ENCODE results near the gene MYRIP. TPM values are rescaled to one million over a fixed set of nuclear protein-coding genes. Genes with fewer than 3 reads are reported as not detected.

MYRIP gene
- total RNA-seq, 2 experiments from 2014 or later = not detected

DNA sequence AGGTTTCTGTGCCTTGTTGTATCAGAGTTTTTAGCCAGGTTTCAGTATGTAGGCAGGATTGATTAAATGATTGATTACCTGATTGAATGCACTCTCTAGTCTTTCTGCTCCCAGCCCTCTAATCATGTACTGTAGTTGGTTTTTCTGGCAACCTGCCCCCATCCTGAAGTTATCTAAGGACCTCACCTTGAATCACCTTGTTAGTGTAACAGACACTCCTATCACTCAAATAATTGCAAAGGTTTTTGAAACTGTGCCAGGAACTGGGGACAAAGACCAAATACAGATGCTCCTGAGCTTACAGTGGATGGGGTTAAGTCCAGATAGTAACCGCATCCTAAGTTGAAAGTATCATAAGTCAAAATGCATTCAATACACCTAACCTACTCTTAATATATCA, 358.5 kb downstream of the MYRIP start:
- H3K36me3 Mint-ChIP-seq (ENCODE audit: low read depth) = no peaks in the 10 kb centered on the region
- TF ChIP-seq, protein P1, sequence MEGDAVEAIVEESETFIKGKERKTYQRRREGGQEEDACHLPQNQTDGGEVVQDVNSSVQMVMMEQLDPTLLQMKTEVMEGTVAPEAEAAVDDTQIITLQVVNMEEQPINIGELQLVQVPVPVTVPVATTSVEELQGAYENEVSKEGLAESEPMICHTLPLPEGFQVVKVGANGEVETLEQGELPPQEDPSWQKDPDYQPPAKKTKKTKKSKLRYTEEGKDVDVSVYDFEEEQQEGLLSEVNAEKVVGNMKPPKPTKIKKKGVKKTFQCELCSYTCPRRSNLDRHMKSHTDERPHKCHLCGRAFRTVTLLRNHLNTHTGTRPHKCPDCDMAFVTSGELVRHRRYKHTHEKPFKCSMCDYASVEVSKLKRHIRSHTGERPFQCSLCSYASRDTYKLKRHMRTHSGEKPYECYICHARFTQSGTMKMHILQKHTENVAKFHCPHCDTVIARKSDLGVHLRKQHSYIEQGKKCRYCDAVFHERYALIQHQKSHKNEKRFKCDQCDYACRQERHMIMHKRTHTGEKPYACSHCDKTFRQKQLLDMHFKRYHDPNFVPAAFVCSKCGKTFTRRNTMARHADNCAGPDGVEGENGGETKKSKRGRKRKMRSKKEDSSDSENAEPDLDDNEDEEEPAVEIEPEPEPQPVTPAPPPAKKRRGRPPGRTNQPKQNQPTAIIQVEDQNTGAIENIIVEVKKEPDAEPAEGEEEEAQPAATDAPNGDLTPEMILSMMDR (IDR thresholded peaks at IDR 0.05) = no peak
- POLR2A ChIA-PET = no interaction called here
- CTCF ChIA-PET = interaction anchor here (3.1 kb wide), 1 partner anchor 11 kb away, joined by 11 read pairs; no protein-coding TSS in a partner anchor
- intact Hi-C loops (cut with micrococcal nuclease) = no loop called here
- H3K27me3 Mint-ChIP-seq = no peaks in the 10 kb centered on the region
- no peak for DNase-seq
- no peak overlapping the region for H3K4me3 Mint-ChIP-seq
- no peak for ATAC-seq
- H3K9me3 Mint-ChIP-seq = no peaks in the 10 kb centered on the region
- peaks cover 3% of the 10 kb centered on the region for H3K4me1 Mint-ChIP-seq (ENCODE audit: low read depth)
- H3K27ac Mint-ChIP-seq = no peak overlapping the region

DNA sequence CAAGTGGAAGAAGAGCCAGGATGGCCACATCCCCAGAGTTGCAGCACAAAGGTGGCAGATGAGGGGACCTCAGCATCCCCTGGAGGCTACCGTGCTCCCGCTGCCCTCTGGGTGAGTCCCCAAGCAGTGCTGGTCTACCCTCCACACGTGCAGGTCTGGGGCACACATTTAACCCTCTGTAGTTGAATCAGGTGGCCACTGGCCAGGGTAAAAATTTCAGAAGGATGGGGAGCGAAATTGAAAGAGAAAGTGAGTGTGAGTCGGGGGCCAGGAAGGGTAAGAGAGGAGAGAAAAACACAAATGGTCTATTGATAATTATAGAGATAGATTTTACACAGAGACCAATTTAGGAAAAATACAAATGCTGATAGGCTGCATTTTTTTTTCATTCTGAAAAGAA, 360.6 kb downstream of the MYRIP start:
- H3K4me3 Mint-ChIP-seq = no peak overlapping the region
- TF ChIP-seq, protein P1 (IDR thresholded peaks at IDR 0.05) = no peak
- H3K27me3 Mint-ChIP-seq = no peaks in the 10 kb centered on the region
- no peaks in the 10 kb centered on the region for H3K9me3 Mint-ChIP-seq
- no peak overlapping the region for H3K27ac Mint-ChIP-seq
- CTCF ChIA-PET = interaction anchor here (3.1 kb wide), 1 partner anchor 9 kb away, joined by 11 read pairs; no protein-coding TSS in a partner anchor
- no peaks in the 10 kb centered on the region for H3K36me3 Mint-ChIP-seq (ENCODE audit: low read depth)
- ATAC-seq (no peak), DNase-seq (no peak)
- intact Hi-C loops (cut with micrococcal nuclease) = no loop called here
- POLR2A ChIA-PET = interaction anchor here (0.6 to 1.4 kb wide), 2 partner anchors 9 to 12 kb away, joined by 3 read pairs; no protein-coding TSS in a partner anchor
- H3K4me1 Mint-ChIP-seq (ENCODE audit: low read depth) = peaks cover 3% of the 10 kb centered on the region

DNA sequence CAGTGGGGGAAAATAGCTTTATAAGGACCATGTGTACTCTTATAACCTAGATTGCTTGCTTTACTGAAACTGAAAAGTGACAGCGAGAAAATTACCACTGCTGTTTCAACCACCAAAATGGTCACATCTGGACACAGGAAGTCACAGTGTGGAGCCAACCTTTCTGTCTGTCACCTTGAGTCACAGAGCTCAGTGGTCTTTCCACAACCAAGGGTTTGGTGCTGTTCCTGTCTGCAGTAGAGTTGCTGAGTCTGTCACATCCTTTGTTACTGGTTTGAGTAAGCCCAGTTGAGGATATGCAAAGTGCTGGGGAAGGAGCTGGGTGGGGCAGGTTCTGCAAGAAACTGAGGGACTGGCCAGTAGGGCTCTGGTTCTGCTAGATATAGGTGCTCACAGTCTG, 361.0 kb downstream of the MYRIP start:
- Mint-ChIP-seq H3K9me3 (no peaks in the 10 kb centered on the region), H3K4me1 (ENCODE audit: low read depth) (peaks cover 3% of the 10 kb centered on the region), H3K27ac (no peak overlapping the region), H3K4me3 (no peak overlapping the region), H3K27me3 (no peaks in the 10 kb centered on the region), H3K36me3 (ENCODE audit: low read depth) (no peaks in the 10 kb centered on the region)
- ChIA-PET CTCF (interaction anchor here (3.1 kb wide), 1 partner anchor 9 kb away, joined by 11 read pairs; no protein-coding TSS in a partner anchor), POLR2A (no interaction called here)
- DNase-seq (peak; percentile 11), ATAC-seq (peak; percentile 45)
- TF ChIP-seq, protein P1 (IDR thresholded peaks at IDR 0.05) = no peak
- intact Hi-C loops (cut with micrococcal nuclease) = no loop called here

DNA sequence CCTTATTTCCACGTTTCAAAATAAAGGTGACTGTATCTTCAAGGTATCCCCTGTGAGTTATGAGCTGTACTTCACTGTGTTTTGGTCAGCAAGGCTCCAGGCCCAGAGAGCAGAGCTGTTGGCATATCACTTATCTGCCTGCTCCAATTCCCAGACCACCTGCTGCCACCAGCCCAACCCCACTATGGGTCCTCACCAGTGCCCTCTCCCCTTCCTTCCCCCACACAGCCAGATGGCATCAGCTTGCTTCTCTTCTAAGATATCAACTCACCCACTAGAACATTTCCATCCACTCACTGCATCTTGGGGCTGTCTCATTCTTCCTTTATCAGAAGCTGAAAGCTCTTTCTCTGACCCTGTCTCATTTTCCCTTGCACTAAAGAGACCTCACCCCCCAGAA, 363.2 kb downstream of the MYRIP start:
- no peak overlapping the region for H3K27ac Mint-ChIP-seq
- ChIA-PET POLR2A (no interaction called here), CTCF (interaction anchor here (1.1 to 1.3 kb wide), 2 partner anchors 9 to 145 kb away, joined by 3 to 4 read pairs; no protein-coding TSS in a partner anchor)
- no peaks in the 10 kb centered on the region for H3K36me3 Mint-ChIP-seq (ENCODE audit: low read depth)
- DNase-seq (no peak), ATAC-seq (no peak)
- TF ChIP-seq, protein P1 (IDR thresholded peaks at IDR 0.05) = no peak
- peaks cover 3% of the 10 kb centered on the region for H3K4me1 Mint-ChIP-seq (ENCODE audit: low read depth)
- no peaks in the 10 kb centered on the region for H3K27me3 Mint-ChIP-seq
- H3K9me3 Mint-ChIP-seq = no peaks in the 10 kb centered on the region
- intact Hi-C loops (cut with micrococcal nuclease) = no loop called here
- no peak overlapping the region for H3K4me3 Mint-ChIP-seq

DNA sequence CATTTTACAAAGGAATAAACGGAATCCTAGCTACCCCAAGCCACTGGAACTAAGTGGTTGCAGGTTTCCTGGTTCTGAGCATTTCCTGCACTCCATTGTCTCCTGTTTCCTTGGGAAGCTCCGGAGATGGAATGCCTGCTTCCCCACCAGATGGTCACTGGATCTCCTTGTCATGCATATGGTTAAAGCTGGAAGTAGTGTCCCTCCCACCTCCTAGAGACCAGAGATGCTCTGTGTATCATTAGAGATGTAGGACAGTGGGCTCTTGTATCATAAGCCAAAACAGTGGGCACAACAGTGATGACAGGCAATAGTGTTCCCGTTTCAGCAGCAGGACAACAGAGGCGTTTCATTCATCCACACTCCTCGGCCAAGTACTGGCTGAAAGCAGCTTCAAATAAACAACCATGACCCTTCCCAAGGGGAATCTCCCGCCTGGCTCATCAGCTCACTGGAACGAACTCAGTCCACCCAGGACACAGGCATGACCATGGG, 363.9 kb downstream of the MYRIP start:
- DNase-seq (no peak), ATAC-seq (no peak)
- Mint-ChIP-seq H3K9me3 (no peaks in the 10 kb centered on the region), H3K27me3 (no peaks in the 10 kb centered on the region), H3K4me3 (no peak overlapping the region), H3K36me3 (ENCODE audit: low read depth) (no peaks in the 10 kb centered on the region), H3K4me1 (ENCODE audit: low read depth) (peaks cover 3% of the 10 kb centered on the region), H3K27ac (no peak overlapping the region)
- TF ChIP-seq, protein P1 (IDR thresholded peaks at IDR 0.05) = no peak
- ChIA-PET POLR2A (no interaction called here), CTCF (interaction anchor here (1.0 to 1.3 kb wide), 3 partner anchors 10 to 144 kb away, joined by 3 to 4 read pairs (median 3); no protein-coding TSS in a partner anchor)
- intact Hi-C loops (cut with micrococcal nuclease) = no loop called here

Measured in activated CD8-positive, alpha-beta T cell treated with anti-CD3 and anti-CD28 coated beads for 36 hours (primary cell).